Activated CD8-positive, alpha-beta memory T cell treated with anti-CD3 and anti-CD28 coated beads, Interleukin-2, amount 50 U/mL, for 4 hours (primary cell): ENCODE measurements around the gene MAGT1.
"Not testable (repeated sequence)": the region's sequence is repeated elsewhere in the genome, so short reads cannot be mapped to it uniquely, and the experiment has no call there.

Experiments
- DNase-seq: peaks from one replicate; pipeline ENCODE4 v3.0.0-alpha.2; 2020

The MAGT1 gene

DNA sequence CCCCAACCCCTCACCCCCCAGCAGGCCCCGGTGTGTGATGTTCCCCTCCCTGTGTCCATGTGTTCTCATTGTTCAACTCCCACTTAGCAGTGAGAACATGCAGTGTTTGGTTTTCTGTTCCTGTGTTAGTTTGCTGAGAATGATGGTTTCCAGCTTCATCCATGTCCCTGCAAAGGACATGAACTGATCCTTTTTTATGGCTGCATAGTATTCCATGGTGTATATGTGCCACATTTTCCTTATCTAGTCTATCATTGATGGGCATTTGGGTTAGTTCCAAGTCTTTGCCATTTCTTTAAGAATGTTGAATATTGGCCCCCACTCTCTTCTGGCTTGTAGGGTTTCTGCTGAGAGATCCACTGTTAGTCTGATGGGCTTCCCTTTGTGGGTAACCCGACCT is 73.2 kb downstream of the MAGT1 start:
- DNase-seq: not testable (repeated sequence)

DNA sequence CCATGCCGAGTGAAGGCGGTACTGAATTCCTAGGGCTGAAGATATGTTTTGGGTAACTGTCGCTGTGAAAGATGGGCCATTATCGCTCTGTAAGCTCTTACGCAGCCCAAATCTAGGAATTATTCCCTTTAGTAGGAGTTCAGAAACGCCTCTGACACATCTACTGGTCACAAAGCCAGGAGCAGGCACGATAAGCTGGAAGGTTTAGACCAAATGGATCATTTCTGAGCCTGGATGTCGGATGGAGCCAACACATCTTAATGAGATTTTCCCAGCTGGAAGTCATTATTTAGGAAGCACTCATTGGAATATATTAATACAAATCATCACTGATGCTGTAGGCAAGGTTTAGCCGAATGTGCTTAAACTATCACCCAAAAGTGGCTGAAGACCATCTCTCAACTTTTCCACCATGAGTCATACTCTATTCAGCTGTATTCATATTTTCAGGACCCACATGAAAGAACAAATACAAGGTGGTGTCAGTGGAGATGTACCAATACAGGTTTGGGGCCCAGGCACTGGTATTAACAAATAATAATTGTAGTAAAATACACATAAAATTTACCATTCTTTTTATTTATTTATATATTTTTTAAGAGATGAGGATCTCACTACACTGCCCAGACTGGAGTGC is 75.0 kb downstream of the MAGT1 start:
- no peak for DNase-seq

DNA sequence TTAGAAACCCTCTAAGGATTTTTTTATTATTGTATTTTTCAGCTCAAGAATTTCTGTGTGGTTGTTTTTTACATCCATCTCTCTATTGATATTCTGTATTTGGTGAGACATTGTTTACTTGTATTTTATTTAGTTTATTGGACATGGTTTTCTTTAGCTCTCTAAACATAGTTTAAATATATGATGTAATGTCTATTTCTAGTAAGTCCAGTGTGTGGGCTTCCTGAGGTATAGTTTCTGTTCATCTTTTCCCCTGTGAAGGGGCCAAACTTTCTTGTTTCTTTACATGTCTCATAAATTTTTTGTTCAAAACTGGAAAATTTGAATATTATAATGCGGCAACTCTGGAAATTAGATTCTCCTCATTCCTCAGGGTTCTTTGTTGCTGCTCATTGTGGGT is 81.0 kb downstream of the MAGT1 start:
- DNase-seq: no peak

DNA sequence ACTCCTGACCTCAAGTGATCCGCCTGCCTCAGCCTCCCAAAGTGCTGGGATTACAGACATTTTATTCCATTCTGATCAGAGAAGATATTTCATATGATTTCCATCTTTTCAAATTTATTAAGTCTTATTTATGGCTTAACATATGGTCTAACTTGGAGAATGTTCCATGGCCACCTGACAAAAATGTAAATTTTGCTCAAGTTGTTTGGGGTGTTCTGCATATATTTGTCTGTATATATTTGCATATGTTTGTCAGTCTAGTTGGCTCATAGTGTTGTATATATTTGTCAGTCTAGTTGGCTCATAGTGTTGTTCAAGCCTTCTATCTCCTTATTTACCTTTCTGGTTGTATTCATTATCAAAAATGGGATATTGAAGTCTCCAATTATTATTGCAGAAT is 93.0 kb downstream of the MAGT1 start:
- no peak for DNase-seq

DNA sequence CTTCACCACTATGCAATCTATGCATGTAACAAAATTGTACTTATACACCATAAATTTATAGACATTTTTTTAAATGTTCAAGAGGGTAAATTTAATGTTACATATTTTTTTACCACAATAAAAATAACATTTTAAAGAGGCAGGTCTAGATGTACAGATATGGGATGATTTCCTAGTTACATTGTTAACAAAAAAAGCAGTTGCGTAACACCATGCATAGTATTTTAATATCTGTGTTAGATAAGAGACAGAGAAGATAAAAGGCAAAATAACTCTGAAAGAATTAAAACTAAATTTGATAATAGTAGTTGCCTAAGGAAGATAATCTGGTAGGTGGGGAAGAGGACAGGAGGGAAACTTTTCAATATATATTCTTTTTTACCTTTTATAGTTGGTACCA is 100.1 kb downstream of the MAGT1 start:
- no peak for DNase-seq

DNA sequence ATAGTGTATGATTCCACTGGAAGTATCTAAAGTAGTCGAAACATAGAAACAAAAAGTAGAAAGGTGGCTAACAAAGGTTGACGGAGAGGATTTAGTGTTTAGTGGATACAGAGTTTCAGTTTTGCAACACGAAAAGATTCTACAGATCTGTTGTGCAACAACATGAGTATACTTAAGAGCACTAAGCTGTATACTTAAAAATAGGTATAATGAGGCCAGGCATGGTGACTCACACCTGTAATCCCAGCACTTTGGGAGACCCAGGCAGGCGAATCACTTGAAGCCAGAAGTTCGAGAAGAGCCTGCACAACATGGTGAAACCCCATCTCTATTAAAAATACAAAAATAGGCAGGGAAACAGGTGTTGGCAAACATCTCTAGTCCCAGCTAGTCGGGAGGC is 101.3 kb downstream of the MAGT1 start:
- no peak for DNase-seq

DNA sequence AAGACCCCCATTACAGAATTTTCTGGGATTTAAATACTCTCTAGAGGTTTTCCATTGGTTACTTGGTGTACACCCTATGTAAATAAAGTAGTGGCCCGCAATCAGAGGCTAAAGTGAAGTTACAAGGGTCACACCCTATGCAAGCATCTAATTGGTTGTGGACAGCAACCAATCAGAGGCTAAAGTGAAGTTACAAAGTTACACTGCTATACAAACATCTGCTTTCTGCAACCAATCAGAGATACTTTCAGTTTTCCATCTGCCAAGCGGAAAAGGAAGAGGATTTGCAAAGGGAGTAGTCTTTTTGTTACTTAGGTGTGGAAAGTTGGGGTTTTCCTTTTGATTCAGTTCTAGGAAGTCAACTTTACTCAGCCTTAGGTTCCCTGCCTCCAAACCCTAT is 107.2 kb downstream of the MAGT1 start:
- no peak for DNase-seq

DNA sequence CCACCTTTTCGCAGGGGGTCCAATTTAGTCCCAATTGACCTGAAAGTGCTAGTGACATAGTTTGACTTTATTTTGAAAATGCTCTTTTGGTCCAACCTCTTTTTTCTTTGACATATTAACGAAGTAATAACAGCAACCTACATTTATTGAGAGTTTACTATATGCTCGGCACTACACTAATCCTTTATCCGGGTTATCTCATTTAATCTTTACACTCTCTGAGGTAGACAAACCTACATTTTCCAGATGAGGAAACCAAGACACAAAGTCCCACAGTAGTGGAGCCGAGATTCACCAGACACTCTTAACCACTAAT is 108.9 kb downstream of the MAGT1 start:
- no peak for DNase-seq

DNA sequence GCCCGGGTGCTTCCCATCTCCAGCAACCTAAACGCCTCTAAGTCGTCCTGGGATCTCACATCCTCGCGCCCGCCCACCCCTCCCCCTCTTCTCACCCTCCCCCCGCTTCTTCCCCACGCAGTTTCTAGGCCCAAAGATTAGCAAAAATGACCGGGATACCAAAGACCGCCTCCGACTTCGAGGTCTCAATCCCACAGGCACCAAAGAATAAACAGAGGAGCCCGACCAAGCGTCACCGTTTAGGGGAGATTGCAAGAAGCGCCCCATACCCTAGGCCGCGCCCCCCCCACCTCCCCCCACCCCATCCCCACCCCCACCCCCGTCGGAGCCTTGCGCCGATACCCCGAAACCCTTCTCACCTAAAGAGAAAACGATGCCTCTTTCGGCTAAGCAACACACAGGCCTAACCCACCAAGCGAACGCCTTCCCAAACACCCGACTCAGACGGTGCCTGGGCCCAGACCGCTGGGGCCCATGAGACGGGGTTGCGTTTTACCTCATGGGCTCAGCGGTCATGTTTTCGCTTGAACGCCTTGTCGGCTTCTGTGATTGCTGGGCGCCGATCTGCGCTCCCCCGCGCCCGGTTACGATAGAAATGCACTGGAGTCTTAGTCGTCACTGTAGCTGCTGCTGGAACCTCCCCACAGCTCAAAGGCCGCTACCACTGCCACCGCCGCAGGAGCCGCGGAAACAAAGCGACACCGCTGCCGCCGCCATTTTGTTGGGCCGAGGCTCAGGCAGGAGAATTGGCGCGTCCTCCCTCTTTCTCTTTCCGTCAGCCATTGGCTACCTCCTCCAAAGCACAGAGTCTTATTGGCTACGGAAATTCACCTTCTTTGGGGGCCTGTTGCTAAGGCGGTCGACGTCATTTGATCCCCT is 109.5 kb downstream of the MAGT1 start, which contains the start of gene ATRX:
Gene ATRX (minus strand): TSS at position 731 of the 879 bp plus-strand sequence. CDS start 215 bp downstream, at position 516.
- peak; percentile 69 for DNase-seq

DNA sequence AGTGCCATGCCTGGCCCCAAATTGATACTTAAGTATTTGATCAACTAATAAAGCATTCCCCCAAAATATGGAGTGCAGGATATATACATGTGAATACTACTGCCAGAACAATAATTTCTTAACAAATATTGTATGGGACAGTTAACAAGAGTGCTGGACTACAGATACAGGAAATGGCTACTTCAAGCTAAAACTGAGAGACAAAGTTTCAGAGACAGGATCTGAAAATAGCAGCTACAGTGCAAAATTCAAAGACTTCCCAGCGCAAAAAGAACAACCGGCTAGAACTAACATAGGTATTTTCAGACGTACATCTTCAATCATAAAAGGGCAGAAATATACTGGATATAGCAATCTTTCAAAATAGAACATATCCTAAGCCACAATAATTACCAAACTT is 115.5 kb downstream of the MAGT1 start:
- DNase-seq: no peak

DNA sequence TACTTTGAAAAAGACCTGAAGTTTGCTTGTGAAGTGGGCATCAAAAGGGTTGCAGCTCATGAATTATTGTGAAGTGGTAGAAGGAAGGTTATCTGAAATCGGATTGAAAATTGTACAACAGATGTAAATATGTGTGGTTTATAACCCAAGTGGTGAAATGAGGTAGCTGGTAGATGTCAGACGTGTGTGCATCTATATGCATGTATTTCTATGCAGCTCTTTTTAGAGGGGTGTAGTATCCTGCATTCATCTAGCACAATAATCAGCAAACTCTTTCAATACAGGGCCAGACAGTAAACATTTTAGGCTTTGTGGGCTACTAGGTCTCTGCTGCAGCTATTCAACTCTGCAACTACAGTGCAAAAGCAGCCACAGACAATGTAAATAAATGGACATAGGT is 118.6 kb downstream of the MAGT1 start:
- DNase-seq: no peak
